ENCODE measurements around the gene ASB3. TPM values are rescaled to one million over a fixed set of nuclear protein-coding genes. Genes with fewer than 3 reads are reported as not detected.
A peak's percentile ranks its signal among the peaks of the same experiment; 100 is the strongest.

ASB3 gene
- polyA plus RNA-seq, 1 donor from 2014 or later = 60.4 TPM

DNA sequence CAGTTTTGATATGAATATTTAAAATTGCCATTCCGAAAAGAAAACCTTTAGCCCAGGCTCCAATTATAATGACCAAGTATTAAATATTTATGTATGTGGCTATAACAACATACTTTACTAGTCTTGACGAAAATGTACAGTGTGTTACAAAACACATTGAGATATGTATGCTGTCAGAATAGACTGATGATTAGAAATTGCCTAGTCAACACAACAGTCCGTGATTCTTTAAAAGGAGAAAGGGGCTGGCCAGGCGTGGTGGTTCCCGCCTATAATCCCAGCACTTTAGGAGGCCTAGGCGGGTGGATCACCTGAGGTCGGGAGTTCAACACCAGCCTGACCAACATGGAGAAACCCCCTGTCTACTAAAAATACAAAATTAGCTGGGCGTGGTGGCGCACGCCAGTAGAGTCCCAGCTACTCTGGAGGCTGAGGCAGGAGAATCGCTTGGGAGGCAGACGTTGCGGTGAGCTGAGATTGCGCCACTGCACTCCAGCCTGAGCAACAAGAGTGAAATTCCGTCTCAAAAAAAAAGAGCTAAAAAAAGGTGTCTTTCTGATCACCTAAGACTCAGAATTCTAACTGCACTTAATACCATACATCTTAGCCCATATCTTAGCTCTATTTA lies 17.3 kb downstream of the ASB3 start:
- no peak for TF ChIP-seq MXI1 (conservative IDR thresholded peaks at IDR 0.05; ENCODE audit: poor library complexity, severe bottlenecking)
- TF ChIP-seq EZH2 (IDR thresholded peaks at IDR 0.05; ENCODE audit: borderline replicate concordance, insufficient read depth, low read length, poor library complexity, severe bottlenecking) = no peak
- no peak for TF ChIP-seq SMC3 (conservative IDR thresholded peaks at IDR 0.05; ENCODE audit: poor library complexity)
- Histone ChIP-seq H4K20me1 (ENCODE audit: insufficient read depth) (no peaks in the 10 kb centered on the region), H3K4me2 (ENCODE audit: low read length) (no peak overlapping the region), H3K9ac (ENCODE audit: low read length) (no peak overlapping the region), H3K27me3 (ENCODE audit: insufficient read depth, low read depth, low read length) (no peaks in the 10 kb centered on the region), H3K27ac (ENCODE audit: low read length) (no peak overlapping the region), H3K9me2 (ENCODE audit: insufficient read depth, low read length) (no peaks in the 10 kb centered on the region), H2AFZ (ENCODE audit: low read depth, low read length) (no peak overlapping the region), H3F3A (ENCODE audit: insufficient read depth, low read length, poor library complexity, severe bottlenecking) (no peaks in the 10 kb centered on the region), H3K4me3 (ENCODE audit: low read length) (no peak overlapping the region), H3K36me3 (ENCODE audit: insufficient read depth, low read length) (no peaks in the 10 kb centered on the region), H3K79me2 (replicated peaks; ENCODE audit: insufficient read depth, low read length) (peaks cover 14% of the 10 kb centered on the region), H3K9me3 (ENCODE audit: low read length) (no peaks in the 10 kb centered on the region)

DNA sequence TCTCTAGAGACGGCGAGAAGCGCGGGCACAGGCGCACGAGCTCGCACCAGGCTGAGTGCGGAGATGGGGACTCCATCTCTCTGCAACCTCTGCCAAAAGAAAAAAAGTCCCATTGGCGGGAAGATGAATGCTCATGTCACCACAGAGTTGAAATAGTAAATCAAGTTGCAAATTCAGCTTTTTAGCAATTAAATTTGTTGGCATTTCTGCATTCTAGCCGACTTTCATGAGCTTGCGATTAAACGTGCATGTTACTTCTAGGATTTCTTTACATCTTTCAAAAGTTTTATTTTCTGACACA lies 18.6 kb downstream of the ASB3 start:
- Histone ChIP-seq H3K36me3 (ENCODE audit: insufficient read depth, low read length) (no peaks in the 10 kb centered on the region), H3K9me2 (ENCODE audit: insufficient read depth, low read length) (no peaks in the 10 kb centered on the region), H2AFZ (ENCODE audit: low read depth, low read length) (peak overlapping the region; percentile 89), H3K9me3 (ENCODE audit: low read length) (no peaks in the 10 kb centered on the region), H3K4me2 (ENCODE audit: low read length) (peak overlapping the region; percentile 85), H3K9ac (ENCODE audit: low read length) (peak overlapping the region; percentile 76), H3F3A (ENCODE audit: insufficient read depth, low read length, poor library complexity, severe bottlenecking) (no peaks in the 10 kb centered on the region), H3K27ac (ENCODE audit: low read length) (peak overlapping the region; percentile 84), H4K20me1 (ENCODE audit: insufficient read depth) (no peaks in the 10 kb centered on the region), H3K27me3 (ENCODE audit: insufficient read depth, low read depth, low read length) (no peaks in the 10 kb centered on the region), H3K79me2 (replicated peaks; ENCODE audit: insufficient read depth, low read length) (peaks cover 14% of the 10 kb centered on the region), H3K4me3 (ENCODE audit: low read length) (peak overlapping the region; percentile 81)
- TF ChIP-seq, protein P1, sequence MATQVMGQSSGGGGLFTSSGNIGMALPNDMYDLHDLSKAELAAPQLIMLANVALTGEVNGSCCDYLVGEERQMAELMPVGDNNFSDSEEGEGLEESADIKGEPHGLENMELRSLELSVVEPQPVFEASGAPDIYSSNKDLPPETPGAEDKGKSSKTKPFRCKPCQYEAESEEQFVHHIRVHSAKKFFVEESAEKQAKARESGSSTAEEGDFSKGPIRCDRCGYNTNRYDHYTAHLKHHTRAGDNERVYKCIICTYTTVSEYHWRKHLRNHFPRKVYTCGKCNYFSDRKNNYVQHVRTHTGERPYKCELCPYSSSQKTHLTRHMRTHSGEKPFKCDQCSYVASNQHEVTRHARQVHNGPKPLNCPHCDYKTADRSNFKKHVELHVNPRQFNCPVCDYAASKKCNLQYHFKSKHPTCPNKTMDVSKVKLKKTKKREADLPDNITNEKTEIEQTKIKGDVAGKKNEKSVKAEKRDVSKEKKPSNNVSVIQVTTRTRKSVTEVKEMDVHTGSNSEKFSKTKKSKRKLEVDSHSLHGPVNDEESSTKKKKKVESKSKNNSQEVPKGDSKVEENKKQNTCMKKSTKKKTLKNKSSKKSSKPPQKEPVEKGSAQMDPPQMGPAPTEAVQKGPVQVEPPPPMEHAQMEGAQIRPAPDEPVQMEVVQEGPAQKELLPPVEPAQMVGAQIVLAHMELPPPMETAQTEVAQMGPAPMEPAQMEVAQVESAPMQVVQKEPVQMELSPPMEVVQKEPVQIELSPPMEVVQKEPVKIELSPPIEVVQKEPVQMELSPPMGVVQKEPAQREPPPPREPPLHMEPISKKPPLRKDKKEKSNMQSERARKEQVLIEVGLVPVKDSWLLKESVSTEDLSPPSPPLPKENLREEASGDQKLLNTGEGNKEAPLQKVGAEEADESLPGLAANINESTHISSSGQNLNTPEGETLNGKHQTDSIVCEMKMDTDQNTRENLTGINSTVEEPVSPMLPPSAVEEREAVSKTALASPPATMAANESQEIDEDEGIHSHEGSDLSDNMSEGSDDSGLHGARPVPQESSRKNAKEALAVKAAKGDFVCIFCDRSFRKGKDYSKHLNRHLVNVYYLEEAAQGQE (IDR thresholded peaks at IDR 0.05; ENCODE audit: borderline replicate concordance) = no peak
- no peak for TF ChIP-seq POLR2AphosphoS5 (IDR thresholded peaks at IDR 0.05)
- TF ChIP-seq MXI1 (conservative IDR thresholded peaks at IDR 0.05; ENCODE audit: poor library complexity, severe bottlenecking) = no peak
- TF ChIP-seq, protein P2, sequence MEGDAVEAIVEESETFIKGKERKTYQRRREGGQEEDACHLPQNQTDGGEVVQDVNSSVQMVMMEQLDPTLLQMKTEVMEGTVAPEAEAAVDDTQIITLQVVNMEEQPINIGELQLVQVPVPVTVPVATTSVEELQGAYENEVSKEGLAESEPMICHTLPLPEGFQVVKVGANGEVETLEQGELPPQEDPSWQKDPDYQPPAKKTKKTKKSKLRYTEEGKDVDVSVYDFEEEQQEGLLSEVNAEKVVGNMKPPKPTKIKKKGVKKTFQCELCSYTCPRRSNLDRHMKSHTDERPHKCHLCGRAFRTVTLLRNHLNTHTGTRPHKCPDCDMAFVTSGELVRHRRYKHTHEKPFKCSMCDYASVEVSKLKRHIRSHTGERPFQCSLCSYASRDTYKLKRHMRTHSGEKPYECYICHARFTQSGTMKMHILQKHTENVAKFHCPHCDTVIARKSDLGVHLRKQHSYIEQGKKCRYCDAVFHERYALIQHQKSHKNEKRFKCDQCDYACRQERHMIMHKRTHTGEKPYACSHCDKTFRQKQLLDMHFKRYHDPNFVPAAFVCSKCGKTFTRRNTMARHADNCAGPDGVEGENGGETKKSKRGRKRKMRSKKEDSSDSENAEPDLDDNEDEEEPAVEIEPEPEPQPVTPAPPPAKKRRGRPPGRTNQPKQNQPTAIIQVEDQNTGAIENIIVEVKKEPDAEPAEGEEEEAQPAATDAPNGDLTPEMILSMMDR (IDR thresholded peaks at IDR 0.05; ENCODE audit: poor library complexity, severe bottlenecking) = no peak
- TF ChIP-seq TAF1 (IDR thresholded peaks at IDR 0.05; ENCODE audit: low read depth) = no peak
- TF ChIP-seq SMC3 (conservative IDR thresholded peaks at IDR 0.05; ENCODE audit: poor library complexity) = no peak
- no peak for TF ChIP-seq EZH2 (IDR thresholded peaks at IDR 0.05; ENCODE audit: borderline replicate concordance, insufficient read depth, low read length, poor library complexity, severe bottlenecking)
- no peak for TF ChIP-seq EP300 (conservative IDR thresholded peaks at IDR 0.05; ENCODE audit: poor library complexity, severe bottlenecking)
- TF ChIP-seq RAD21 (conservative IDR thresholded peaks at IDR 0.05) = no peak

Measured in neural cell (in vitro differentiated cells).